ENCODE data around the gene CCR6. TPM values are rescaled to one million over a fixed set of nuclear protein-coding genes. Genes with fewer than 3 reads are reported as not detected.
A peak's percentile ranks its signal among the peaks of the same experiment; 100 is the strongest.

CCR6 gene
- total and polyA plus RNA-seq, 10 of the 15 experiments (the other 5 are each of a cell fraction or from before 2014, with no cell fraction given) = 2.2 to 7.6 (median 6.7) TPM

DNA sequence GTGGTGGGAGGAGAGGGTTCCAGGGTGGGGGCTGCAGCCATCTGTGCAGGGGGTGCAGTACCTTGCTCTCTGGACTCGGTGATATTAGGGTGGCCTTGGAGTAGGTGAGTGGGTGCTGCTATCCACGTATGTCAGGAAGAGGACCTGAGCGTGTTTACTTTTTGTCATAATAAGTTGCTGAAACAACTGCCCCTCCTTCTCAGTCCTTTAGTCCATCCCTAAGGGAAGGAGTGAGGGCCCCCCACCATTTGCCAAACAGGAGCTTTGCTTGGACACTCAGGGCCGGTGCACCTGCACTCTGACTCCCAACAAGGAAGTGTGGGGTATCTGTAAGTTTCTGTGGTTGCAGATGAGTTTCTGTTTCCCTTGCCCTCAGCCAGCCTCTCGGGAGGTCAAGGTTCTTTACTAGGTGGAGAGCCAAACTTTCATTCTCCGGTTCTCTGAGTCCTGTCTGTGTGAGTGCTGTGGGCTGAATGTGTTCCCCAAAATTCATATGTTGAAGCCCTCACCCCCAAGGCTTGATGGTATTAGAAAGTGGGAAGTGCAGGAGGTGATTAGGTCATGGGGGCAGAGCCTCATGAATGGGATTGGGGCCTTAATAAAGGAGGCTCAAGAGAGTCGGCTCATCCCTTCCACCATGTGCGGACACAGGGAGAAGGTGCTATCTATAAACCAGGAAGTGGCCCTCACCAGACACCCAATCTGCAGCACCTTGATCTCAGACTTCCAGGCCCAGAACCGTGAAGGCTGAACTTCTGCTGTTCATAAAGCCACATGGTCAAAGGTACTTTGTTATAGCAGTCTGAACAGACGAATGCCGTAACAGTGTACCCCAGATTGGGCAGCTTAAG, 19.6 kb upstream of the CCR6 start (continued):
- TF ChIP-seq RBBP5 (conservative IDR thresholded peaks at IDR 0.05) (no peak), TAF1 (IDR thresholded peaks at IDR 0.05; ENCODE audit: borderline replicate concordance, low read depth, low read length) (no peak), ZNF24 (IDR thresholded peaks at IDR 0.05) (no peak), BHLHE40 (IDR thresholded peaks at IDR 0.05; ENCODE audit: borderline replicate concordance in 1 of 2, low read depth in 2 of 2, low read length in 1 of 2) (peak; percentile 51 to 64; a peak in 3 of 4 replicates), CBX5 (IDR thresholded peaks at IDR 0.05; ENCODE audit: low read depth) (no peak; the same call in 1 of the 2 replicates), SIX5 (IDR thresholded peaks at IDR 0.05; ENCODE audit: low read depth, low read length, severe bottlenecking) (peak; percentile 17), SMAD1 (IDR thresholded peaks at IDR 0.05; ENCODE audit: low read depth, partially characterized antibody) (no peak)
- TF ChIP-seq, protein P1, sequence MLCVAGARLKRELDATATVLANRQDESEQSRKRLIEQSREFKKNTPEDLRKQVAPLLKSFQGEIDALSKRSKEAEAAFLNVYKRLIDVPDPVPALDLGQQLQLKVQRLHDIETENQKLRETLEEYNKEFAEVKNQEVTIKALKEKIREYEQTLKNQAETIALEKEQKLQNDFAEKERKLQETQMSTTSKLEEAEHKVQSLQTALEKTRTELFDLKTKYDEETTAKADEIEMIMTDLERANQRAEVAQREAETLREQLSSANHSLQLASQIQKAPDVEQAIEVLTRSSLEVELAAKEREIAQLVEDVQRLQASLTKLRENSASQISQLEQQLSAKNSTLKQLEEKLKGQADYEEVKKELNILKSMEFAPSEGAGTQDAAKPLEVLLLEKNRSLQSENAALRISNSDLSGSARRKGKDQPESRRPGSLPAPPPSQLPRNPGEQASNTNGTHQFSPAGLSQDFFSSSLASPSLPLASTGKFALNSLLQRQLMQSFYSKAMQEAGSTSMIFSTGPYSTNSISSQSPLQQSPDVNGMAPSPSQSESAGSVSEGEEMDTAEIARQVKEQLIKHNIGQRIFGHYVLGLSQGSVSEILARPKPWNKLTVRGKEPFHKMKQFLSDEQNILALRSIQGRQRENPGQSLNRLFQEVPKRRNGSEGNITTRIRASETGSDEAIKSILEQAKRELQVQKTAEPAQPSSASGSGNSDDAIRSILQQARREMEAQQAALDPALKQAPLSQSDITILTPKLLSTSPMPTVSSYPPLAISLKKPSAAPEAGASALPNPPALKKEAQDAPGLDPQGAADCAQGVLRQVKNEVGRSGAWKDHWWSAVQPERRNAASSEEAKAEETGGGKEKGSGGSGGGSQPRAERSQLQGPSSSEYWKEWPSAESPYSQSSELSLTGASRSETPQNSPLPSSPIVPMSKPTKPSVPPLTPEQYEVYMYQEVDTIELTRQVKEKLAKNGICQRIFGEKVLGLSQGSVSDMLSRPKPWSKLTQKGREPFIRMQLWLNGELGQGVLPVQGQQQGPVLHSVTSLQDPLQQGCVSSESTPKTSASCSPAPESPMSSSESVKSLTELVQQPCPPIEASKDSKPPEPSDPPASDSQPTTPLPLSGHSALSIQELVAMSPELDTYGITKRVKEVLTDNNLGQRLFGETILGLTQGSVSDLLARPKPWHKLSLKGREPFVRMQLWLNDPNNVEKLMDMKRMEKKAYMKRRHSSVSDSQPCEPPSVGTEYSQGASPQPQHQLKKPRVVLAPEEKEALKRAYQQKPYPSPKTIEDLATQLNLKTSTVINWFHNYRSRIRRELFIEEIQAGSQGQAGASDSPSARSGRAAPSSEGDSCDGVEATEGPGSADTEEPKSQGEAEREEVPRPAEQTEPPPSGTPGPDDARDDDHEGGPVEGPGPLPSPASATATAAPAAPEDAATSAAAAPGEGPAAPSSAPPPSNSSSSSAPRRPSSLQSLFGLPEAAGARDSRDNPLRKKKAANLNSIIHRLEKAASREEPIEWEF (IDR thresholded peaks at IDR 0.05; ENCODE audit: insufficient replicate concordance, low read depth, low read length) = no peak
- TF ChIP-seq, protein P2, sequence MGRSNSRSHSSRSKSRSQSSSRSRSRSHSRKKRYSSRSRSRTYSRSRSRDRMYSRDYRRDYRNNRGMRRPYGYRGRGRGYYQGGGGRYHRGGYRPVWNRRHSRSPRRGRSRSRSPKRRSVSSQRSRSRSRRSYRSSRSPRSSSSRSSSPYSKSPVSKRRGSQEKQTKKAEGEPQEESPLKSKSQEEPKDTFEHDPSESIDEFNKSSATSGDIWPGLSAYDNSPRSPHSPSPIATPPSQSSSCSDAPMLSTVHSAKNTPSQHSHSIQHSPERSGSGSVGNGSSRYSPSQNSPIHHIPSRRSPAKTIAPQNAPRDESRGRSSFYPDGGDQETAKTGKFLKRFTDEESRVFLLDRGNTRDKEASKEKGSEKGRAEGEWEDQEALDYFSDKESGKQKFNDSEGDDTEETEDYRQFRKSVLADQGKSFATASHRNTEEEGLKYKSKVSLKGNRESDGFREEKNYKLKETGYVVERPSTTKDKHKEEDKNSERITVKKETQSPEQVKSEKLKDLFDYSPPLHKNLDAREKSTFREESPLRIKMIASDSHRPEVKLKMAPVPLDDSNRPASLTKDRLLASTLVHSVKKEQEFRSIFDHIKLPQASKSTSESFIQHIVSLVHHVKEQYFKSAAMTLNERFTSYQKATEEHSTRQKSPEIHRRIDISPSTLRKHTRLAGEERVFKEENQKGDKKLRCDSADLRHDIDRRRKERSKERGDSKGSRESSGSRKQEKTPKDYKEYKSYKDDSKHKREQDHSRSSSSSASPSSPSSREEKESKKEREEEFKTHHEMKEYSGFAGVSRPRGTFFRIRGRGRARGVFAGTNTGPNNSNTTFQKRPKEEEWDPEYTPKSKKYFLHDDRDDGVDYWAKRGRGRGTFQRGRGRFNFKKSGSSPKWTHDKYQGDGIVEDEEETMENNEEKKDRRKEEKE (IDR thresholded peaks at IDR 0.05) = no peak
- TF ChIP-seq, protein P3, sequence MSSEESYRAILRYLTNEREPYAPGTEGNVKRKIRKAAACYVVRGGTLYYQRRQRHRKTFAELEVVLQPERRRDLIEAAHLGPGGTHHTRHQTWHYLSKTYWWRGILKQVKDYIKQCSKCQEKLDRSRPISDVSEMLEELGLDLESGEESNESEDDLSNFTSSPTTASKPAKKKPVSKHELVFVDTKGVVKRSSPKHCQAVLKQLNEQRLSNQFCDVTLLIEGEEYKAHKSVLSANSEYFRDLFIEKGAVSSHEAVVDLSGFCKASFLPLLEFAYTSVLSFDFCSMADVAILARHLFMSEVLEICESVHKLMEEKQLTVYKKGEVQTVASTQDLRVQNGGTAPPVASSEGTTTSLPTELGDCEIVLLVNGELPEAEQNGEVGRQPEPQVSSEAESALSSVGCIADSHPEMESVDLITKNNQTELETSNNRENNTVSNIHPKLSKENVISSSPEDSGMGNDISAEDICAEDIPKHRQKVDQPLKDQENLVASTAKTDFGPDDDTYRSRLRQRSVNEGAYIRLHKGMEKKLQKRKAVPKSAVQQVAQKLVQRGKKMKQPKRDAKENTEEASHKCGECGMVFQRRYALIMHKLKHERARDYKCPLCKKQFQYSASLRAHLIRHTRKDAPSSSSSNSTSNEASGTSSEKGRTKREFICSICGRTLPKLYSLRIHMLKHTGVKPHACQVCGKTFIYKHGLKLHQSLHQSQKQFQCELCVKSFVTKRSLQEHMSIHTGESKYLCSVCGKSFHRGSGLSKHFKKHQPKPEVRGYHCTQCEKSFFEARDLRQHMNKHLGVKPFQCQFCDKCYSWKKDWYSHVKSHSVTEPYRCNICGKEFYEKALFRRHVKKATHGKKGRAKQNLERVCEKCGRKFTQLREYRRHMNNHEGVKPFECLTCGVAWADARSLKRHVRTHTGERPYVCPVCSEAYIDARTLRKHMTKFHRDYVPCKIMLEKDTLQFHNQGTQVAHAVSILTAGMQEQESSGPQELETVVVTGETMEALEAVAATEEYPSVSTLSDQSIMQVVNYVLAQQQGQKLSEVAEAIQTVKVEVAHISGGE (CRISPR knock-in tag; IDR thresholded peaks at IDR 0.05) = no peak
- TF ChIP-seq, protein P4, sequence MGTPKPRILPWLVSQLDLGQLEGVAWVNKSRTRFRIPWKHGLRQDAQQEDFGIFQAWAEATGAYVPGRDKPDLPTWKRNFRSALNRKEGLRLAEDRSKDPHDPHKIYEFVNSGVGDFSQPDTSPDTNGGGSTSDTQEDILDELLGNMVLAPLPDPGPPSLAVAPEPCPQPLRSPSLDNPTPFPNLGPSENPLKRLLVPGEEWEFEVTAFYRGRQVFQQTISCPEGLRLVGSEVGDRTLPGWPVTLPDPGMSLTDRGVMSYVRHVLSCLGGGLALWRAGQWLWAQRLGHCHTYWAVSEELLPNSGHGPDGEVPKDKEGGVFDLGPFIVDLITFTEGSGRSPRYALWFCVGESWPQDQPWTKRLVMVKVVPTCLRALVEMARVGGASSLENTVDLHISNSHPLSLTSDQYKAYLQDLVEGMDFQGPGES (IDR thresholded peaks at IDR 0.05) = no peak

Data from GM12878 (cell line).